NCI-H1105 treated with DMSO at 0.1 percent for 48 hours (cell line): ENCODE results near the gene POC5.
"Not testable (repeated sequence)": the region's sequence is repeated elsewhere in the genome, so short reads cannot be mapped to it uniquely, and the experiment has no call there.

ENCODE experiments used
- DNase-seq: peaks from one replicate; lab custom pipeline; 2025; lab: John Stamatoyannopoulos, UW

POC5 gene

DNA sequence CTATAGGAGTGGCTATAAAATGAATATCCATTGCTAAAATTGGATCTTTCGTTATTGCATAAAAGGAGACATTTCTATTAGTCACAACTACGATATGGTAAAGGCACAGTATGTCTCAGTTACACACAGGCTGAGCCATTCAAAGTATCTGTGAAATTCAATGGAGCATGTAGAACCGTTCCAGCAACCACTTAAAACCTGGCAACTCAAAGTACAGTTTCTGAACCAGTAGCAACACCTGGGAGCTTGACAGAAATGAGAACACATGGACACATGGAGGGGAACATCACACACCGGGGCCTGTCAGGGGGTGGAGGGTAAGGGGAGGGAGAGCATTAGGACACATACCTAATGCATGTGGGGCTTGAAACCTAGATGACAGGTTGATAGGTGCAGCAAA is 15.4 kb downstream of the POC5 start:
- DNase-seq, result no peak

DNA sequence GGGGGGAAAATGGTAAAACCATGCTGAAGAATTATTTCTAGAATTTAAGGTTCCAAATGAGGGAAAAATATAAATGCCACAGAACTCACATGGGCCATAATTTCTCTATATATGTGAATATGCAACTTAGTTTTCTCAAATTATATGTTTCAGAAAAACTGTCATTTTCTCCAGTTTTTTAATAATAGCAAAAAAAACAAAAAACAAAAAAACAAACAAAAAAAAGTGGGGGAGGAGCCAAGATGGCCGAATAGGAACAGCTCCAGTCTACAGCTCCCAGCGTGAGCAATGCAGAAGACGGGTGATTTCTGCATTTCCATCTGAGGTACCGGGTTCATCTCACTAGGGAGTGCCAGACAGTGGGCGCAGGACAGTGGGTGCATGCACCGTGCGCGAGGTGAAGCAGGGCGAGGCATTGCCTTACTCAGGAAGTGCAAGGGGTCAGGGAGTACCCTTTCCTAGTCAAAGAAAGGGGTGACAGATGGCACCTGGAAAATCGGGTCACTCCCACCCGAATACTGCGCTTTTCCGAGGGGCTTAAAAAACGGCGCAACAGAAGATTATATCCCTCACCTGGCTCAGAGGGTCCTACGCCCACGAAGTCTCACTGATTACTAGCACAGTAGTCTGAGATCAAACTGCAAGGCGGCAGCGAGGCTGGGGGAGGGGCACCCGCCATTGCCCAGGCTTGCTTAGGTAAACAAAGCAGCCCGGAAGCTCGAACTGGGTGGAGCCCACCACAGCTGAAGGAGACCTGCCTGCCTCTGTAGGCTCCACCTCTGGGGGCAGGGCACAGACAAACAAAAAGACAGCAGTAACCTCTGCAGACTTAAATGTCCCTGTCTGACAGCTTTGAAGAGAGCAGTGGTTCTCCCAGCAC is 21.5 kb downstream of the POC5 start:
- DNase-seq, result not testable (repeated sequence)

- DNase-seq, result no peak
Measured at GRCh38 chr5:75694781-75695180, 22.5 kb downstream of the POC5 start.

GRCh38 chr5:75690669-75691068 is 26.6 kb downstream of the POC5 start:
- DNase-seq, result no peak

DNA sequence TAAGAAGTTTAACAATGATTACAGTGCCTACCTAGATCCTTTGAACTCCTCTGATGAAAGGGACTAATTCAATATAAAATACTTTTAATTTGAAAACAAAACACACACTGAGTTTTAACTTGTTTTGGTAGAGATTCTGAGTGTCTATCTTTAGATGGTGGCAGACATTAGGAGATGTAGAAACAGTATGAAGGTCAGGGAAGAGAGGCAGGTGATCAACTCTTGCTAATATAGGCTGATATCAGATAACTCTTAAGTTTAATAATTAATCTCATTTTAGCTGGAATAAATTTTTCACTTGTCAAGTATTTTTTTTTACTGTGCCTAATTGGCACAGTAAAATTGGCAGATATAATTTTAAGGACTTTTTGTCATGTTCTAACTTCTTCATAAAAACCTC is 30.8 kb downstream of the POC5 start:
- DNase-seq, result no peak

GRCh38 chr5:75685141-75685540 is 32.1 kb downstream of the POC5 start:
- no peak for DNase-seq

GRCh38 chr5:75681125-75681830 is 36.0 kb downstream of the POC5 start:
- peak; percentile 17 for DNase-seq

DNA sequence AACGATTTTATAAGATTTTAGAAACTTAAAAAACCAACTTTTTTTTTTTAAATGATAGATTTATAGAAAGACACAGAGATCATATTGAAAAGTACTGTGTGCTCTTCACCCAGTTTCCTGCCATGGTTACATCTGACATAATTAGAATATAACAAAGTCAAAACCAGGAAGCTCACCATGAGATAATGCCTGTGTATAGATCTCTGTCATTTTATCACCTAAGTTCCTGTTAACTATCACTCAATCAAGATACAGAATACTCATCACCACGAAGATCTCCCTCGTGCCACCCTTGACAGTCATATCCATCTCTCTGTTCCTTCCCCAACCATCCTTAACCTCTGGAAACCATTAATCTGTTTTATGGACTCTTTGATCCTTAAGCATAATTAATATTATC is 39.1 kb downstream of the POC5 start:
- no peak for DNase-seq

- no peak for DNase-seq
Measured at GRCh38 chr5:75677607-75678006, 39.6 kb downstream of the POC5 start.

- no peak for DNase-seq
Measured at GRCh38 chr5:75675783-75676182, 41.5 kb downstream of the POC5 start.

DNA sequence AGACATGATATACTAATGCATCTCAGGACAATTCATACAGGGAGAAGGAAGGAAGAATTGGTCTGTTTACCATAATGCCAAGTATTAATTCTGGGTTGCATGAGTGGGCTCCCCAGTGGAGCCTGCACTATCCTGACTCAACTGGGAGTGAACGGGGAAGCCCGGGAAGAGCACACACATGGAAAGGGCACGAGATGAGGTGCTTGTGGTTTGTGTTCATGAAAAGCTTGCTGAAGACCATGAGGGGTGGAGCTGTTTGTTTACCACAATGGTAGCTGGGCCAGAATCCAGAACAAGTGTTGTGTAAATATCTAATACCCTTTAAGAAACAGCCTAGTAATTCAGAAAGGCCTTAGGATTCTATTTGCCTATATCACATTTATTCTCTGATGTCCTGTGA is 44.6 kb downstream of the POC5 start:
- no peak for DNase-seq

DNA sequence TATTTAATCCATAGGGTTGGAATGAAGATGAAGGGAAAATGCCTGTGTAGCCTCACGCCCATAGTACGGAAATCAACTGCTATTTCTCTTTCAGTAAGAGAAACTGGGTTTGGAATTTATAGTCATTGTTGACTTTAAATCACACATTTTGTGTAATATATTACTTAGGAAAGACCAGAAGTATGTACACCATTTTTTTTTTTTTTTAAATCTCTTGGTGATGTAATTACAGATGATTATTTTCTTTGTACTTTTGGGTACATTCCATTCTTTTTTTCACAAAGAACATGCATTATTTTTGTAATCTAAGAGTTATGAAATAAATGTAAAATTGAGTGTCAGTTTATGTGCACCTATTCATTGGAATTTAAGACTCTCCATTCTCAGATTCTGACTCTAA is 45.7 kb downstream of the POC5 start:
- no peak for DNase-seq

DNA sequence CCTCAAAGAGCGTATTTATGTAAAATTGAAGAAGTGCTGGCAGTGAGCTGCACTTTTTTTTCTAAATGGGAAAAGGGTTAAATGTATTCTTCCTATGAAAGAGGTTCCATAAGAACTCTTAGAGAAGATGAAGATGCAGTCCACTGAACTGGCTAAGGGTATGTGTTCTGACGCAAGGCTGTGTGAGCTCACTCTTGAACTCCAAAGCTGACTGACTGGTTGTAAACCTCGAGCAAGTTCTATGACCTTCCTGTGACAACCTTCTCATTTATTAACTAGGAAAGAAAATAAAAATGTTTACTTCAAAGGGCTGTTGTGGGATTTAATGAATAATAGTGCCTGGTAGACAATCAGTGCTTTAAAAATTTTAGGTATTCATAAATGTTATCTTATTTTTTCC is 46.7 kb downstream of the POC5 start:
- no peak for DNase-seq

DNA sequence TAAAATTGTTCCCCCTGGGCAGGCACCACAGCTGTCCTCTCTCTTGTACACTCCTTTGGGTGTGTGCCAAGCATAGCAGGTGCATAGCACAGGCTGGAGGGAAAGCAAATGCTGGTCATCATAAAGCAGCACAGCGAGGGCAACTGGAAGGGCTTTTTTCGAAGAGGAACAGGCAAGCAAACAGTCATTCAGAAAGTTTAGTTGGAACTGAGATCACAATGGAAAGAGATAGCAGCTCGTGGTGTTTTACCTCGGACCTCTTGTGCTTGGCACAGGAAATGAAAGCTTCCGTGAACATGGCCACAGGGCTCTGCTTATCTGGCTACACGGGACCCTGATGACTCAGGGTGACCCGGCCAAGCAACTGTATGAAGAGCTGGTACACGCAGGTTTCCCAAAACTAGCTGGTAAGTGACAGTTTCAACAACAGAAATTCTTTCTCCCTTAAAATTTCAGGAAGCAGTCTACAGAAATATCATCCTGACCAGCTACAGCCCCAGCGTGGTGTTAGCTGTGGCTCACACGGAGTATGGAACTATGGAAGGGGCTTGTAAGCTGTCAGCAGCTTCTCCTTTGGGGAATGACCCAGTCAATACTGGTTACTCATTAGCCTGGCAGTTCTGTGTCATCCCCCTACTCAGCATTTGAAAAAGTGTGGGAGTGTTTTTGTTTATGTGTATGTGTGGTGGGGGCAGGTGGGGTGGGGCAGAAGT is 48.1 kb downstream of the POC5 start:
- DNase-seq, result peak; percentile 62

GRCh38 chr5:75668445-75668844 is 48.8 kb downstream of the POC5 start:
- no peak for DNase-seq

DNA sequence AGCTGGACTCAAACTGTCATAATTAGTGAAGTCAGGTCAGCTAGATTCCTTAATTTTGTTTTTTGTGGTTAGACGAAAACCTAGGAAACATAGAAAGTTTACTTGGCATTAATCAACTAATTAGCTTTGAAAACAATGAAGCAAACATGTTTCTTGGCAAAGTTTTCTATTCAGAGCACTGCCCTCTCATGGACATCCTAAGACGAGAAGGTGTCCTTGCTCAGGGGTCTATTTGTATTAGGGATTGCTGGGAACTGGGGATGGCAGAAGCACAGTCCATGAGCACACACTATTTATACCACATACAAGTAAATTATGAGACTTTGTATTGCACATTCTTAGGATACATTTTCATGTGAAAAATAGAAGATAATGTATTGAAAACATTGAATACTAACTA is 49.7 kb downstream of the POC5 start:
- no peak for DNase-seq

DNA sequence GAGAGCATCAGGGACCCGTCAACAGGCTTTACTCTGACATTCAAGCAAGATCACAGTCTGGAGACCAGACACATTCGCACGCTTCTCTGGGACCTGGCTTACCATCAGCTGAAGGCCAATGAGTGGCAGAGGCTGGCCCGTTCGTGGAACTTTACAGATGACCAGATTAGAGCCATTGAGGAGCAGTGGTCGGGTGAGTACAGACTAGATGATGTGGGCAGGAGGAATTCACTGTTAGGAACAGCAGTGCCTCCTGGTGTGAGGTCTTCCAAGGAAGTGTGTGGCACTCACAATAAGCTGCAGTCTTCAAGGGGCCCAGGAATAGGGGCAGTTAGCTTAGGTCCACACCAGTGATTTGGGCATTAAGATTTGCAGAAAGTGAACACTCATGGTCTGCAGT is 50.4 kb downstream of the POC5 start:
- DNase-seq, result no peak

DNA sequence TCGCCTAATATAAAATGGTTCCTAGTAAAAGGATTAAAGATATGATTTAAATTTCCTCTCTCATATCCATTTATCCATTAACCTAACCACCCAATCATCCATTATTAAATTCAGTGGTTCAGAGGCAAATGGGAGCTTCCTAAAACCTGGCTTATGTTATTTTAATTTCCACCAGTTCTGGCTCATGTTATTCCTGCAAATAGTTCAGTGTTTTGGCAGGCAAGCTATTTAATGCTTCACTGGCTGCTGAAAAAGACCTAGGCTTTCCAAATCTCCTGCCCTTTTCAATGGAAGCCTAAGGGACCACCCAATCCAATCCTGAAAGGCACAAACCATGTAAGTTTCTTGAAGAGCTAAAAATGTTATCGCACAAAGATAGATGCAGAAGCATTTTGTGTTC is 52.3 kb downstream of the POC5 start:
- DNase-seq, result no peak

GRCh38 chr5:75663579-75664284 is 53.5 kb downstream of the POC5 start:
- DNase-seq, result no peak

DNA sequence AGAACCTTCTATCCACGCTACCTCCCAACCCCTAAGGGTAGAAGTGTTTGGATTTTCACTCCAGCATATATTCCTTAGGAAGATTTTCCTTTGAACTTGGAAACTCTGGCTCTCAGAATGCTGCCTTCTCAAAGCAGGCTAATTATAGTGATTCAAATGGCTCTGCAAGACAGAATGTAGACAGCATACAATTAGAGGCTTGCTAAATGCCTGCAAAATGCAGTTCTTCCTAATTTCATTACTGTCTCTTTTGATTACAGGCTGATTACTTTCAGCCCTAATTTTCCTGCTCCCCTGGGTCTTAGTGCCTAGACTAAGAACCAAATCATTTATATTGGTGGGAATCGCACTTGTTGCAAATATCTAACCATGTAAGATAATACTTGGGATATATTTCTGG is 55.2 kb downstream of the POC5 start:
- no peak for DNase-seq

- DNase-seq, result no peak
Measured at GRCh38 chr5:75660678-75661465, 56.4 kb downstream of the POC5 start.
